Activated CD4-positive, alpha-beta T cell treated with anti-CD3 and anti-CD28 coated beads, Interleukin-2, Interleukin-6, amounts not matched to agents 100 ng/mL and 50 ng/mL, durations not matched to agents 16 hours and 8 hours (primary cell): Measurements from ENCODE around the gene ABCC5.
"Not testable (repeated sequence)": the region's sequence is repeated elsewhere in the genome, so short reads cannot be mapped to it uniquely, and the experiment has no call there.

Experiments used
- DNase-seq: peaks from one replicate; pipeline ENCODE4 v3.0.0-alpha.2; 2020

Gene ABCC5

GRCh38 chr3:183884097-183884426 is 133.6 kb downstream of the ABCC5 start:
- peak; percentile 40 for DNase-seq

GRCh38 chr3:183883291-183884096 is 134.2 kb downstream of the ABCC5 start:
- DNase-seq: no peak

GRCh38 chr3:183880121-183880520 is 137.6 kb downstream of the ABCC5 start:
- no peak for DNase-seq

- DNase-seq: no peak
Observed at GRCh38 chr3:183879243-183879642, 138.4 kb downstream of the ABCC5 start.

GRCh38 chr3:183878071-183878470 is 139.6 kb downstream of the ABCC5 start:
- no peak for DNase-seq

GRCh38 chr3:183877227-183877626 is 140.5 kb downstream of the ABCC5 start:
- DNase-seq: not testable (repeated sequence)

- no peak for DNase-seq
Observed at GRCh38 chr3:183875411-183875810, 142.3 kb downstream of the ABCC5 start.

GRCh38 chr3:183873914-183874313 is 143.8 kb downstream of the ABCC5 start:
- no peak for DNase-seq

GRCh38 chr3:183871541-183871940 is 146.1 kb downstream of the ABCC5 start:
- no peak for DNase-seq

GRCh38 chr3:183870563-183870962 is 147.1 kb downstream of the ABCC5 start:
- DNase-seq: no peak
